ENCODE measurements around the gene LINC01488.

- TF ChIP-seq CTCF (IDR thresholded peaks at IDR 0.05) (no peak), POLR2AphosphoS5 (IDR thresholded peaks at IDR 0.05) (no peak), POLR2A (IDR thresholded peaks at IDR 0.05) (no peak)
Measured at GRCh38 chr11:69513196-69513595, 31.7 kb downstream of the LINC01488 start.

All from breast epithelium (tissue), 3 donors.